ENCODE results near the gene CAMK1D. TPM values are rescaled to one million over a fixed set of nuclear protein-coding genes. Genes with fewer than 3 reads are reported as not detected.
"Not testable (repeated sequence)": the region's sequence is repeated elsewhere in the genome, so short reads cannot be mapped to it uniquely, and the experiment has no call there.

Gene CAMK1D
- total RNA-seq, 6 experiments from 2014 or later = 0.34 to 1.4 (median 0.43) TPM

GRCh38 chr10:12711350-12711708 is 362.0 kb downstream of the CAMK1D start:
- no peak overlapping the region for H3K4me3 Mint-ChIP-seq
- no peaks in the 10 kb centered on the region for H3K9me3 Mint-ChIP-seq
- peak; percentile 42 for TF ChIP-seq CTCF (IDR thresholded peaks at IDR 0.05)
- H3K36me3 Mint-ChIP-seq (ENCODE audit: low read depth) = no peaks in the 10 kb centered on the region
- no peak for DNase-seq
- H3K27me3 Mint-ChIP-seq (ENCODE audit: insufficient read depth) = peaks cover 9% of the 10 kb centered on the region
- H3K4me1 Mint-ChIP-seq (ENCODE audit: low read depth) = peaks cover 47% of the 10 kb centered on the region
- H3K27ac Mint-ChIP-seq = no peak overlapping the region

GRCh38 chr10:12712293-12712983 is 363.1 kb downstream of the CAMK1D start:
- no peak for DNase-seq
- H3K27ac Mint-ChIP-seq = no peak overlapping the region
- no peaks in the 10 kb centered on the region for H3K9me3 Mint-ChIP-seq
- peaks cover 36% of the 10 kb centered on the region for H3K4me1 Mint-ChIP-seq (ENCODE audit: low read depth)
- TF ChIP-seq CTCF (IDR thresholded peaks at IDR 0.05) = no peak
- peaks cover 9% of the 10 kb centered on the region for H3K27me3 Mint-ChIP-seq (ENCODE audit: insufficient read depth)
- no peak overlapping the region for H3K4me3 Mint-ChIP-seq
- no peaks in the 10 kb centered on the region for H3K36me3 Mint-ChIP-seq (ENCODE audit: low read depth)

- not testable (repeated sequence) for DNase-seq; H3K4me3 Mint-ChIP-seq; H3K27me3 Mint-ChIP-seq (ENCODE audit: insufficient read depth); H3K9me3 Mint-ChIP-seq; H3K36me3 Mint-ChIP-seq (ENCODE audit: low read depth); H3K27ac Mint-ChIP-seq
- 0 out of 2 replicates have a peak, but pooled peaks have one; percentile 24 for TF ChIP-seq CTCF (IDR thresholded peaks at IDR 0.05)
- peaks cover 31% of the 10 kb centered on the region for H3K4me1 Mint-ChIP-seq (ENCODE audit: low read depth)
These were observed 363.6 kb downstream of the CAMK1D start for GRCh38 chr10:12712984-12713316.

- peaks cover 28% of the 10 kb centered on the region for H3K4me1 Mint-ChIP-seq (ENCODE audit: low read depth)
- peaks cover 10% of the 10 kb centered on the region for H3K27me3 Mint-ChIP-seq (ENCODE audit: insufficient read depth)
- DNase-seq = no peak
- H3K4me3 Mint-ChIP-seq = no peak overlapping the region
- H3K9me3 Mint-ChIP-seq = no peaks in the 10 kb centered on the region
- H3K27ac Mint-ChIP-seq = no peak overlapping the region
- TF ChIP-seq CTCF (IDR thresholded peaks at IDR 0.05) = no peak
- H3K36me3 Mint-ChIP-seq (ENCODE audit: low read depth) = no peaks in the 10 kb centered on the region
These were observed 366.7 kb downstream of the CAMK1D start for GRCh38 chr10:12716042-12716441.

GRCh38 chr10:12717981-12718707 is 368.8 kb downstream of the CAMK1D start:
- DNase-seq = no peak
- H3K9me3 Mint-ChIP-seq = no peaks in the 10 kb centered on the region
- no peak overlapping the region for H3K27ac Mint-ChIP-seq
- peaks cover 7% of the 10 kb centered on the region for H3K27me3 Mint-ChIP-seq (ENCODE audit: insufficient read depth)
- peak; percentile 36 for TF ChIP-seq CTCF (IDR thresholded peaks at IDR 0.05)
- H3K4me1 Mint-ChIP-seq (ENCODE audit: low read depth) = peaks cover 25% of the 10 kb centered on the region
- H3K4me3 Mint-ChIP-seq = no peak overlapping the region
- no peaks in the 10 kb centered on the region for H3K36me3 Mint-ChIP-seq (ENCODE audit: low read depth)
